Measurements from ENCODE around the gene KIF23. TPM values are rescaled to one million over a fixed set of nuclear protein-coding genes. Genes with fewer than 3 reads are reported as not detected.

The KIF23 gene
- total RNA-seq, 2 experiments from 2014 or later, result 41.6 to 45.0 TPM

GRCh38 chr15:69476704-69477473 is 62.7 kb downstream of the KIF23 start:
- CTCF ChIA-PET, result interaction anchor here (0.7 to 2.0 kb wide), 9 partner anchors 8 to 1246 kb away, joined by 3 to 12 read pairs (median 4); no protein-coding TSS in a partner anchor
- POLR2A ChIA-PET, result no interaction called here

- POLR2A ChIA-PET, result no interaction called here
- CTCF ChIA-PET, result interaction anchor here (0.6 to 2.0 kb wide), 7 partner anchors 9 to 1244 kb away, joined by 3 to 12 read pairs (median 3); no protein-coding TSS in a partner anchor
These were observed 64.2 kb downstream of the KIF23 start for GRCh38 chr15:69478259-69478781.

- CTCF ChIA-PET, result interaction anchor here (1.3 to 1.5 kb wide), 2 partner anchors 16 to 1243 kb away, joined by 3 read pairs; no protein-coding TSS in a partner anchor
These were observed 64.9 kb downstream of the KIF23 start for GRCh38 chr15:69479081-69479480.

DNA sequence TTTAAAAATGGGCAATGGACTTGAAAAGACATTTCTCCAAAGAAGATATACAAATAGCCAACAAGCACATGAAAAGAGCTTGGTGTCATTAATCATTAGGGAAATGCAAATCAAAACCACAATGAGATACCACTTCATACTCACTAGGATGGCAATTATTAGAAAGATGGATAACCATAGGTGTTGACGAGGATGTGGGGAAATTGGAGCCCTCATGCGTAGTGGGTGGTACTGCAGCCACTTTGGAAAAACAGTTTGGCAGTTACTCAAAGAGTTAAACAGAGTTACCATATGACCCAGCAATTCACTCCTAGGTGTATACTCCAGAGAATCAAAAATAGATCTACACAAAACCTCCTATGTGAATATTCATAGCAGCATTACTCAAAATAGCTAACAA is 65.8 kb downstream of the KIF23 start:
- ChIA-PET CTCF (no interaction called here), POLR2A (no interaction called here)

More at GRCh38 chr15:69479081-69479480, 64.9 kb downstream of the KIF23 start:
- POLR2A ChIA-PET, result no interaction called here

DNA sequence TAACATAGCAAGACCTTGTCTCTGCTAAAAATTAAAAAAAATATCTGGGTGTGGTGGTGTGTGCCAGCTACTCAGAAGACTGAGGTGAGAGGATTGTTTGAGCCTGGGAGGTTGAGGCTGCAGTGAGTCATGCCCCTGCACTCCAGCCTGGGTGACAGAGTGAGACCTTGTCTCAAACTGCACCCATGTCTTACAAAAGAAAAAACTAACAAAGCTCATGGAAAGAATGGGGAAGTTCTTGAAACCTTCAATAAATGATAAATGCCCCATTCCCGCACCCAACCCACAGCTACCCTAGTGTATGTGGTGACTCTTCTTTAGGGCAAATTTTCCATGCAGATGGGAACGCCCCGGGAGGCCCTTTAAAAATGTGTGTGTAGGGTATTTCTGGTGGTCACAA is 66.8 kb downstream of the KIF23 start:
- ChIA-PET POLR2A (interaction anchor here (0.6 kb wide), 1 partner anchor 1013 kb away, joined by 3 read pairs; no protein-coding TSS in a partner anchor), CTCF (interaction anchor here (0.6 to 1.4 kb wide), 2 partner anchors 13 to 920 kb away, joined by 3 to 4 read pairs; no protein-coding TSS in a partner anchor)

DNA sequence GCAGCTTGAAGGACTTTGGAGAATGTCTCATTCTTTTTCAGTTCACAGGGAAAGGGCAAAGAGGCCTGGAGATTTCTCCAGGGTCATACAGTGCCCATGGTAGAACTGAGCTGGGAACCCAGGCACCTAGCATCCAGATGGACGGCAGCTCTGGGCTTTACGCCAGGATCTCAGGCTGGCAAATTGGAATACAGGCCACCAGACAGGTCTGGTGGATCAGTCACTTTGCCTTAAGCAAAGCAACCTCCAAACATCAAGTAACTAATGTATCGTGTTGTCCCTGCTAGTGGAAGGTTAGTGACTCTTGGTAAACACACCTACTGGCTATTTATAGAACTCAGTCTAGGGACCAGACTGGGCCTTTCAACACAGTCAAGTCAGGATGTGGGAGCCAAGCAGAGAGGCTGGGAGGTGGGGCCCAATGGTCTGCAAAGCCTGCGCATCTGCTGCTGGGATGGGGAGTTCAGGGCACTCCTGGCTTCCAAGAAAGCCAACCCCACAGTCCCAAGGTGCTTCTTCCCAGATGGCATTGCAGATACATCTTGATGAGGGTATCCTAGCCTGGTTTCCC is 68.6 kb downstream of the KIF23 start:
- ChIA-PET POLR2A (no interaction called here), CTCF (no interaction called here)

GRCh38 chr15:69484837-69485236 is 70.7 kb downstream of the KIF23 start:
- ChIA-PET CTCF (no interaction called here), POLR2A (no interaction called here)

DNA sequence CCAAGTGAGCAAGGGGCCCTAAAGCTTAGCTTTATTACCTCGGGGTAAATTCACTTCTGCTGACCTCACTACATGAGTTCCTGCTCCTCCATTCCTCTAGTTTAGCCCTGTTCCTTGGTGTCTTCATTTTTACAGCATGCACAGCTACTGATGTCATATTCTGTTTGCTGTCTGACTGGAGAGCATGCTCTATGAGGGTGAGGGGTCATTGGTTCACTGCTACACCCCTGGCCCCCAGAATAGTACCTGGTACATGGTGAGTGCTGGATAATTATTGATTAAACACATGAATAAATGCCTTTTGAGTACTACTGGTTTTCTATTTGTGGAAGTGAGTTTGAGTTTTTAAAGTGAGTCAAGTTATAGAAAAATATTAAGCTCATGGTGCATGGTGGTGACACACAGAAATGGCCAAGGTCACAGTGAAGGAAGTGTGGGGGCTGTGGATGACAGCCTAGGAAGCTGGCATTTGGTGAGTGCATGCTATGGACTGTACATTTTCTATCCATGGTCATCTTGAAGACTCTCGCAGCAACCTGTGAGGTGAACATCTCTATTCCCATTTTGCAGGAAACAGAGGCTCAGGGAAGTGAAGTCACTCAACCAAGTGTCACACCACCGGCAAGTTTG is 72.4 kb downstream of the KIF23 start:
- POLR2A ChIA-PET, result no interaction called here
- CTCF ChIA-PET, result interaction anchor here (1.5 kb wide), 1 partner anchor 11 kb away, joined by 3 read pairs; no protein-coding TSS in a partner anchor

DNA sequence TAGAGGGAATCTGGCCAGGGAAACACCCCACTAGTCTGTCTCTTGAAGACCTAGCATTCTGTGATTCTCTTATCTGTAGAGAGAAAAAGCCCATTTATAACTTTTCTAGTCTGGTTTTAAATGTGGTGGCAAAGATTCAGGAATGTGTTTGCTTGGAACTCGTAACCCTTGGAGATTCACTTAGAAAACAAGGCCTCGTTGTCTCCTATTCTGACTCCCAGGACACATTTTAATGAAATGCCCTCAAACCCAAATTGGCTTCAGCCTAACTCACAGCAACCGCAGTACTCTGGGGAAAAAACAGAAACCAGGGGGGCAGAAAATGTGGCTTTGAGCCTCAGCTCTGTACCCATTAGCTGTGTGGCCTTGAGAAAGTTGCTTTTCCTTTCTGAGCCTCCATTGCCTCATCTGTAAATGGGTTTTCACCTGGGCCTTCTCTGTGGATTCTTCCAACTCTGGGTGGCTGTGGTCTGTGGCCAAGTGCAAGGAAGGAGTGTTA is 75.0 kb downstream of the KIF23 start:
- ChIA-PET CTCF (no interaction called here), POLR2A (no interaction called here)

DNA sequence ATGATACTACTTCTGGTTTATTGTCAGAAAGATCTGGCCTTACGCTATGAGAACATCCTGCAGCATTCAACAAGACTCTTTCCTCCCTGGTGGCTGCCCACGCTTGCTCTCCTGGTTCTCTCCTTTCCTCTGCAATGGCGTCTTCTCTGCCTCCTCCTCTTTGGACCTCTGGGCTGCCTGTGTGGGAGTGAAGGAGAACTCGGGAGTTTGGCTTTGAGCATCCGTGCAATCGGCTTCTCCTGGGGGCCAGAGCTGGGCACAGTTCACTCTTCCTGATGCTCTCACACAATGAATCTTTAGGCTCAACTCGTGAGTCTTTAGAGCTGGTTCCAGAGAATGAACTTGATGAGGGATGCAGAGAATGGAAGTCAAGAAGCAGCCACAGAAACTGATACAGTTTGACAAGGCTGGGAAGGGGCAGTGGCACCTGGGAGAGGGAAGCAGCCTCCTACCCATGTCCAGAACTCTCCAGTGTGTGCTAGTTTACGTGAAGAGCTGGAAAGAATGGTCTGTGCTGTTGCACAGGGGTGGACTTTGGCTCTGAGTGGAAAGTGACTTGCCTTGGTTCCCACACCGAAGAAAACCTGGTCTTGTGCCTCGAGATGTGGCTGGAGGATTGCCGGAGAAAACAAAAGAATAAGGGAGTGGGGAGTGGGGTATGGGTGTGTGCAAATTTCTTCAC is 76.3 kb downstream of the KIF23 start:
- ChIA-PET CTCF (no interaction called here), POLR2A (no interaction called here)

DNA sequence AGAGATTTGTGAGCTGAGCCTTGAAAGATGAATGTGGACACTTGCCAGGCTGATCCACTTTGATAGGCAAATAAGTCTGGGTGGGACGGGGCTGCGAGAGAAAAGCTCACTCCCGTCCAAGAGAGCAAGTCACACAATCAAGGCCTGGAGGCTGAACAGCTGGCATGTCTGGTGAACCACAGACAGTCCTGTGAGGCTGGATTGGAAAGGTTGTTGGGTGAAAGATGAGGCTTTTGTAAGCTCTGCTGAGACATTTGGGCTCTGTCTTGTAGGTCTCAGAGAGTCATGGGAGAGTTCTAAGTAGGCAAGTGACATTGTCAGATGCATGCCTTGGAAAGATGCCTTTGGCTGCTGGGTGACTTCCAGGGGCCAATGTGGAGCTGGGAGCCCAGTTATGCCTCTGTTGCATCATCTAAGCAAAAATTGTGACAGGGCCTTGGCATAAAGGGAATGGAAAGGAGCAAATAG is 76.9 kb downstream of the KIF23 start:
- CTCF ChIA-PET, result no interaction called here
- POLR2A ChIA-PET, result no interaction called here

GRCh38 chr15:69493406-69493805 is 79.3 kb downstream of the KIF23 start:
- ChIA-PET CTCF (interaction anchor here (0.7 kb wide), 1 partner anchor 811 kb away, joined by 4 read pairs; no protein-coding TSS in a partner anchor), POLR2A (no interaction called here)

DNA sequence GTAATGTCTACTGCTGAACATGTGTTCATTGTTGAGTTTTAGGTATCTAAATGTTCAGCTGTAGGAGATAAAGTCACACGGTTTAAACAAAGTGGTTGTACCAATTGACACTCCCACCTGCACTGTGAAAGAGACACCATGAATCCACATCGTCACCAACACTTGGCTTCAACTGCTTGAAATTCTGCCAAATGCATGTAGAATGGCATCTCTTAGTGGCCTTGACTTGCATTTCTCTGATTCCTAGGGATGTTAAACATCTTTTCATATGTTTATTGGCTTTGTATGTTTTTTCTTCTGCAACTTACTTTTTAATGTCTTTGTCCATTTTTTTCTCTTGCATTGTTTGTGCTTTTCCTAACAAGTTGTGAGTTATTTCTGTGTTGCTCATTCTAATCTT is 81.9 kb downstream of the KIF23 start:
- ChIA-PET CTCF (no interaction called here), POLR2A (no interaction called here)

GRCh38 chr15:69497076-69497475 is 82.9 kb downstream of the KIF23 start:
- ChIA-PET CTCF (no interaction called here), POLR2A (no interaction called here)

DNA sequence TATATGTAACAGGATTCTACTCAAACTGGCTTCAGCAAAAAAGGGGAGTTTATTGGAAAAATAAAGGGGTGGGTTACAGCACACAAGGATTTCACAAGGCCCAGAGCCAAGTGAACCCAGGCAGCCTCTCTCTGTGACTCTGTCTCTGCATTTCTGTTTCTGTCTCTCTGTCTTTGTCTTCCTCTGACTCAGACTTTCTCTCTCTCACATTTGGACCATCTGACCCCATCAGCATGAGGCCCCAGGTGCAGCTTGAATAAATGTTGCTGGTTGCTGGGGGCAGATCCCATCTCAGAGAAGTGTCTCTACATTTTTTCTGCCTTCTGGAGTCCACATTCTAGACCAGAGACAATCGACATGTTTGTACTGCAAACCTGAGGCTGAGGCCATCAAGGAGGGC is 83.5 kb downstream of the KIF23 start:
- CTCF ChIA-PET, result no interaction called here
- POLR2A ChIA-PET, result no interaction called here

Other genes with a start within 250 kb of the KIF23 start
- under 1 TPM in 1 of 2 experiments, not detected in 1; 0.13 TPM for gene PAQR5, start 115.4 kb upstream of the KIF23 start, total RNA-seq
- gene RPLP1, start 38.5 kb downstream of the KIF23 start, total RNA-seq, result 1,000 to 10,000 TPM; 2,049 to 2,137 TPM

All from activated CD8-positive, alpha-beta memory T cell treated with anti-CD3 and anti-CD28 coated beads for 36 hours (primary cell).